Activated CD4-positive, alpha-beta T cell treated with anti-CD3 and anti-CD28 coated beads, Interleukin-2, amount 50 U/mL, for 16 hours (primary cell): ENCODE data around the gene RAG2.
A peak's percentile ranks its signal among the peaks of the same experiment; 100 is the strongest.

Experiments
- DNase-seq: peaks from one replicate; pipeline ENCODE4 v3.0.0-alpha.2; 2020

Gene RAG2

DNA sequence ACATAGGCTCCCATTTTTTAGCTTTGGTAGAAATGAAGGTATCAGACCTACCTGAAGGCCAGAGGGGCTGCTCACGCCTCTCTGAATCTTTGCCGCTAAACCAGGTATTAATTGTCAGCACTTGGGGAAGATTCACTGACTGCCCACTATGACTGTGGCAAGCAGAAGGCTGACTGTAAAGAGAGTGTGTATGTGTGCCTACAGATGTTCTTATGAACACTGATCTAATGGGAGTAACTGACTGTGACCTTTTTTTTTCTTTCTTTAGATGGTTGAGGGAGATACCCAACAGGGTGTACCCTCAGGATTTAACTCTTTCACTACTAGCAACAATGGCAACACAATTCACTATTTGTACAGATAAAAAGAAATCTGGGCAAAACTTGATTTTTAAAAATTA, at the start of gene RAG2:
Gene RAG2 (minus strand): TSS at position 186 of the 400 bp plus-strand sequence. CDS start 4,068 bp downstream, outside the sequence.
- no peak for DNase-seq

DNA sequence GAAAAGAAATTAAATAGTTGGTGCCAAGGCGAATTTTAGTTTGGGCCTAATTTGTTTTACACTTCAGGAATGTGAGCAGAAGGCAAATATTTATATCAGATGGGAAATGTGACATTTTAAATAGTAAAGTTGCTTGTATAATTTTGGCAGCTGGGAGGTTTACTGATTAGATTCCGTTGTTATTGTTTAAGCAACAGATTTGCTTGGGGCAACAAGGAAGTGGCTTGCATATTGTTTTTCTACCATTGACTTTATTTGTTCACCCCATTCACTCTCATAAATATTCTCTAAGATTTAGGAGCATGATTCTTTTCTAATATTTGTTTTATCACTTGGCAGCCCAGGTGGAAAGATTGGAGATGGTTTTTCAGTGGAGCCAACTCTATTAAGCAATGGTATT, 40.5 kb upstream of the RAG2 start:
- no peak for DNase-seq

DNA sequence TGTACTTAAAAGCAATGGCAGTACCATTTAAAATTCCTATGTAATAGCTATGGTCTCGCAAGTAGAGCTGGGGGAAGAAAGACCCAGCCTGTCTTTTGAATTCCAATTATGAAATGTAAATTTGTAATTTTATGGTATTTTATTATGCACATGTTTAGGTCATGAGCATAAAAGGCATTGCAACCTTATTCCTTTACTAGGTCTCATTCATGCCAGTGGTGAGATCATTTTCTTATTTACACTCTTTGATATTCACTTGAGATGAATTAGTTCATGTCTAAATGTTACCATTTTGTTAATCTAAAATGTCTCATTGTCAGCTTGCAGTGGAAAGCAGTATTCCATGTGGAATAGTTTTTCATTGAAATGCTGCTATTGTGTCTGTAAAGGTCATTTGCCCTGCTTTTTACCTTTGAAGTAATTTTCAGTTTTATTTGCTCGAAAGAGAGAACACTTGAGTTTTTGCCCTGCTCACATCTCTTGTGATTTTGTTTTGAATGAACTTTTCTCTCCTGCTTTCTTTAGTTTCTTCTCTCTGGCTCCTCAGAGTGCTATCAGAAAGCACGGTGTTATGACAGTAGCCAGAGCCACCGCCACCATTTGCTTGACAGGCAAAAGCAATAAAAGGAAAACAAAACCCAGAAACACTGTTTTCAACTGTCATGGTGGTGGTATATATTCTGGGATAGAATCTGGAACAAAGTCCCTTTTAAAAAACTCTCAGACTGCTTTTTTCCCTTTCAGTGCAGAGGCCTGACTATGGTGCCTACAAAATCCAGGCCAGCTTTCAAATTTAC, 37.2 kb upstream of the RAG2 start:
- DNase-seq: no peak

DNA sequence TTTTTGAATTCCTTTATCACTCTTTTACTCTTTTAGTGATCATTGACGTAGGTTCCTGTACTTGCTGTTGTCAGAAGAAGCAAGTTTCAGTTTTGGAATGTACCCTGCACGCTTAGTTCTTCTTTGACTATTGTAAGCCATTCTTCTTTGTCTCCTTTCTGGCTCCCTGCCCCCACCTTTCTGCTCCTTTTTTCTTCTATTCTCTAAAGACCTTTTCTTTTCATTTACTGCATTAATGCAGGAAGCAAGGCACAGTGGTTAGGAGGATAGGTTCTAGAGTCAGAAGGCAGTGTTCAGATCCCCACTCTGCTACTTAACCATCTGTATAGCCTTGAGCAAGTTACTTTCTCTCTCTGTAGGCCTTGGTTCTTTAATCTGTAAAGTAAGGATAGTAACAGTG, 33.7 kb upstream of the RAG2 start:
- peak; percentile 25 for DNase-seq

DNA sequence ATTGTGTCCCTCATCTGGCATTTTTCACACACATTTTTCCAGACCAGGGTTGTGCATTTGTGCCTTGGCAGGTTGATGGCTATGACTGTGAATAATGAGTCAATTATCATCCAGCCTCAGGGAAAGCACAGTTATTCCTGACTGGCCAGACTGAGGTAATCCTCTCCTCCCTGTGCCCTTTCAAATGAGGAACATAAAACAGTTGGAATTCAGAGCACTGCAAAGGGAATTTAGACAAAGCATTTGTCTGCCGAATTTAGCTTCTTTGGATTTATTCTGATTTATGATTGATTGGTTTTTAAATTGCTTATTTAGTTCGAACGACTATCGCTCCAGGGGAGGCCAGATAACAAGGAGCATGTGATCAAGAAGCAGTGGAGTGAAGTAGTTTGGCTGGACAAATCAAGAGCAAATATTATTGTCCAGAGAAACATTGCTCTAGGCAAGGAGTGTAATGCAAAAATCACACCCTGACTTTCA, 30.8 kb upstream of the RAG2 start:
- DNase-seq: no peak

DNA sequence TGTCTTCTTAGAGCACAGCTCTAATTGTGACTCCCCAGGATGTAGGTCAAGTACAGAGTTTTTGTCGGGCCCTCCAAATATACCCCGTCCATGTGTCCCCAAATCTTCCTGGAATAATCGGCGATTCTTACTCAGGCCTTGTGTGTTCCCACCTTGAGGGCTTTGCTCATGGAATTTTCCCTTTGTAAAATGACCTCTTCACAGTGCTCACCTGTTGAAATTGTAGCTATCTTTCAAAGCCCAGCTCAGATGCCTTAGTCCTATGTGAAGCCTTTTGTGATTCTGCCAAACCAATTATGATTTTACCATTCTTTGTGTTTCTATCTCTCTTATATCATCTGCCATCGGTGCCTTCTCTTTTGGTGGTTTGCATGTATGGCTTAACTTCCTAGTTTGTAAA, 30.1 kb upstream of the RAG2 start:
- no peak for DNase-seq

GRCh38 chr11:36627471-36627870, 29.4 kb upstream of the RAG2 start:
- DNase-seq: no peak

- DNase-seq: no peak
Measured at GRCh38 chr11:36627006-36627405, 29.0 kb upstream of the RAG2 start.

DNA sequence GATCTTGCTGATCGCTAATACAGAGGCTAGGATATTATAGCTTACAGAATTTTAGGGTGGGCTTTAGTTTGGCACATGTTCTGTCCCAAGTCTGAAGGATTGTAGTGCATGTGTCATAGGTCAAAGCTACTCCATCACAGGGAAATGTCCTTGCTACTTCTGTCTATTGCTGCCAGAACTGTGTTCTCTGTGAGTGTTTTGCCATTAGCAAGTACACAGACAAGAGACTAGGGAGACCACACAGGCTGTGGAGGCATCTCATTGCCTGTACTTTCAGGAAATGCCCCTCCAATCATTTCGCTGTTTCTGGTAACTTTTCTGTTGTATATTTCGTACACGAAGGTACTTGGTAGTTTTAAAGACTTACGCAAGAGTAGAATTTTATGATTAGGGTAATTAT, 25.5 kb upstream of the RAG2 start:
- DNase-seq: no peak

DNA sequence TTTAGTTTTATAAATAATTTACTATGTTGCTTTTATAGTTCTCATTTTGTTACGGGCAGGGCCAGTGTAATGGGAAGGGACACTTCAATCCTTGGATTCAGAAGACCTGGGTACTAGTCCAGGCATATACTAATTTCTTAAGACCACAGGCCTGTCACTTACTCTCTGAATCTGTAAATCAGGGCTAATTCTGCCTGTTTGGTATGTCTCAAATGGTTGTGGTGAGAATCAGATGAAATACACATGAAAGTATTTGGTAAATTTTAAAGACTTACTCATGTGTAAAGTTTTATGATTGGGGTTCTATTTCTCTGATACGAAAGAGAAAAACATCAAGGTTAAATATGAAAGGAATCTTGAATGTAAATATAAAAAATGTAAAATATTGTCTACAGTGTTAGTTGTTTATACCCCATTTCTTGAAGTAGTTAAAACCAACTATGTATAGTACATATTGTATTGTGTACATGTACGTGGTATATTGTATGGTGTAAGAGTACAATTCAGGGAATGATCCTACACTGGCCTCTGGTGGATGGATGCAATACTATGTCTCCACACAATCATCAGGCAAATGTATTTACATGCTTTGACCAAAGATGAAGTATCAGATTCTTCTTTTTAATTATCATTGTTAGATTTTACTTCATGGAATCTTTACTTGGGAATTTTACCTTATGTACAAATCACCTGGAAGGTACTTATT, 24.5 kb upstream of the RAG2 start:
- DNase-seq: peak; percentile 18

- DNase-seq: no peak
Measured at GRCh38 chr11:36620246-36620645, 22.2 kb upstream of the RAG2 start.

GRCh38 chr11:36619502-36619901, 21.5 kb upstream of the RAG2 start:
- DNase-seq: no peak

DNA sequence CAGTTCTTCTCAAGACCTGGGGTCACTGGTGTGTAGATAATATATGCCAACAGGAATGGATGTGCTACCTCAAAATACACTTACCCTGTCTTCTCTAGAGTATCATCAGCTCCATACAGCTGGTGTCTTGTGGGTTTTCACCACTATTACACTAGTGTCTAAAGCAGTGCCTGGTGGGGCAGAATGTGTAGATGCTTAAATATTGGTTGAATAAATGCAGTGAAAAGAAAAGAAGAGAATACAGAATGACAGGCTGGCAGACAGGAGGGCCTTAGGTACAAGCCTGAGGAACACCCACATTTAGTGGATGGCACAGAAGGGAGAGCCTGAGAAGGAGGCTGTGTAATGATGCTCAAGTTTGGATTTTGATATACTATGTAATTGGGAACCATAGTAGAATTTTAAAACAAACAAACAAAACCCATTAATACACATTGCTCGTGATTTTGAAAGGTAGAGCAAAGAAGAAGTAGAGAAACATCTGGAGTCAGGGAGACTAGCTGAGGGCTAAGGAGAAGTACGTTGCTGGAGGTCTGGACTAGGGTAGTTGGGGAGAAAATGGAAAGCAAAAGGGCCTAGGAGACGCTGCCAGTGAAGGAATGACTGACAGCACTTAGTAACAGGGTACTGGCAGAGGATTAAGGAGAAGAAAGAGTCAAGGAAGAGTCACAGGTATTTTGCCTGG, 20.5 kb upstream of the RAG2 start:
- DNase-seq: no peak

GRCh38 chr11:36617543-36618362, 19.7 kb upstream of the RAG2 start:
- no peak for DNase-seq

DNA sequence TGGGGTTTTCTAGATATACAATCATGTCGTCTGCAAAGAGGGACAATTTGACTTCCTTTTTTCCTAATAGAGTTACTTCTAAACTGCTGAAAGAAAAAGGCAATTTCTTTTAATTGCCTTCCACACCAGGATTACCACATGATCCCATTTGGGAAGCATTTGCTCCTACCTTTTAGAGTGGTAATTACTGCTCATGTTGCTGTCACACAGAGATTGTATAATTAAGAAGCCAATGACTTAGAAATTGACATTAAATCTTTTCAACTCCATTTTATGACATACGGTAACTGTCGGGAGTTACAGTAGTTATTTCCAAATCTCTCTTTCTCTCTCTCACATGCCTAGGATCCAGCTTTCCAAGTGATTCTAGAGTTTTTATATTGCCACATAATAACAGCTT, 17.8 kb upstream of the RAG2 start:
- DNase-seq: no peak

- DNase-seq: no peak
Measured at GRCh38 chr11:36609383-36609782, 11.3 kb upstream of the RAG2 start.

GRCh38 chr11:36608491-36609199, 10.6 kb upstream of the RAG2 start:
- DNase-seq: no peak

GRCh38 chr11:36605221-36606216, 7.5 kb upstream of the RAG2 start:
- no peak for DNase-seq

DNA sequence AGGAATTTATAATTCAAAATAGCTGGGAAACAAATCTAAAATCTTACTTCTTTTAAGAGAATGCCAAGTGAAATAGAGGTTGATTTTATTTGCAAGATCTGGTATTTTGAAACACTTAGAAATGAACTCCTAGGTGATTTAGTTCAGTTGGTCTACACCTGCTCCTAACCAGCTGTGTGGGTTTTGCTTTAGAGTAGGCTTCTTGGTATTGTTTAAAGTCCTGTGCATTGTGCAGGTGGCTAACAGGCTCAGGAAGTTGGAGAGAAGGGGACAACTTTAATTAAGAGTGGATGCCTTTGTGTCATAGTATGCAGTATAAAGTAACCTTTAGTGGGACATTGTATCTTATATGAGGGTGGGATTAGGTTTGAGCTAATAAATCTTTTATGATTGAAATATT, 4.1 kb upstream of the RAG2 start:
- no peak for DNase-seq

- DNase-seq: no peak
Measured at GRCh38 chr11:36601155-36601554, 3.1 kb upstream of the RAG2 start.

- no peak for DNase-seq
Measured at GRCh38 chr11:36600180-36600579, 2.1 kb upstream of the RAG2 start.
